8988T (cell line): ENCODE results near the gene PPP1R18.
A peak's percentile ranks its signal among the peaks of the same experiment; 100 is the strongest.

ENCODE experiments used
- DNase-seq: peaks from one replicate; pipeline ENCODE4 v3.0.0; 2011

The PPP1R18 gene

GRCh38 chr6:30657454-30657853 lies 29.0 kb downstream of the PPP1R18 start:
- DNase-seq = no peak

- DNase-seq = no peak
Observed at GRCh38 chr6:30656513-30656912, 29.9 kb downstream of the PPP1R18 start.

- no peak for DNase-seq
Observed at GRCh38 chr6:30655743-30656094, 30.7 kb downstream of the PPP1R18 start.

GRCh38 chr6:30654798-30655742 lies 31.4 kb downstream of the PPP1R18 start:
- DNase-seq = no peak

- DNase-seq = no peak
Observed at GRCh38 chr6:30651143-30651542, 35.3 kb downstream of the PPP1R18 start.

GRCh38 chr6:30647242-30648116 lies 39.0 kb downstream of the PPP1R18 start:
- peak; percentile 89 for DNase-seq

GRCh38 chr6:30646450-30647241 lies 39.8 kb downstream of the PPP1R18 start, which contains the start of gene C6orf136:
C6orf136 (plus strand) TSS chr6:30647133; CDS start chr6:30647232, 99 bp downstream.
- DNase-seq = peak; percentile 92

- no peak for DNase-seq
Observed at GRCh38 chr6:30645989-30646388, 40.5 kb downstream of the PPP1R18 start.

GRCh38 chr6:30644769-30645168 lies 41.7 kb downstream of the PPP1R18 start:
- no peak for DNase-seq

- no peak for DNase-seq
Observed at GRCh38 chr6:30643656-30644055, 42.8 kb downstream of the PPP1R18 start.

- no peak for DNase-seq
Observed at GRCh38 chr6:30641048-30641447, 45.4 kb downstream of the PPP1R18 start.

- no peak for DNase-seq
Observed at GRCh38 chr6:30640481-30640880, 46.0 kb downstream of the PPP1R18 start.

- DNase-seq = no peak
Observed at GRCh38 chr6:30635834-30636233, 50.6 kb downstream of the PPP1R18 start.

- DNase-seq = peak; percentile 77
Observed at GRCh38 chr6:30626484-30627366, 59.7 kb downstream of the PPP1R18 start, which contains the start of gene ATAT1. ATAT1 (plus strand) TSS chr6:30626874.
